HepG2 (cell line): ENCODE results near the gene RAPGEF5. TPM values are rescaled to one million over a fixed set of nuclear protein-coding genes. Genes with fewer than 3 reads are reported as not detected.

Experiments
- ATAC-seq: fragments of 200-7000 bp; cut with Tn5 transposase; 3 replicates; pipeline ENCODE4 v1.9.1; 2020; ENCODE audit warnings: mild to moderate bottlenecking, moderate library complexity
- BruUV-seq: library from RNA; stranded (reverse); fragments of 400-500 nt; replicated peaks from 2 replicates; lab custom pipeline; 2021; lab: Mats Ljungman, UMichigan
- CTCF ChIA-PET: fragments of 300-600 bp; formaldehyde crosslinking; extraction: SDS; loops from one replicate; lab custom pipeline; 2021; ENCODE audit warnings: low total read pairs, inconsistent platforms, low intra/inter-chr PET ratio; lab: Yijun Ruan, JAX
- POLR2A ChIA-PET: fragments of 350-600 bp; sonication (Branson Sonifier 250); formaldehyde crosslinking; loops from one replicate; lab custom pipeline; 2020; ENCODE audit warnings: antibody characterized with exemption, inconsistent platforms; lab: Yijun Ruan, JAX
- DNase-seq: peaks from one replicate; pipeline ENCODE4 v3.0.0-alpha.2; 2015; ENCODE audit warnings: low spot score
- FAIRE-seq: peaks from 3 replicates; lab custom pipeline; 2011; peaks lifted over from hg19 to GRCh38; lab: Jason Lieb, UNC
- H2AFZ ChIP-seq: one replicate; pipeline ENCODE4 v1.6.1; 2011; ENCODE audit warnings: low read length, inconsistent platforms
- H3K27ac ChIP-seq: fragments of 300-600 bp; 3 replicates; pipeline ENCODE4 v1.8.0; 2011; ENCODE audit warnings: mixed run types, mild to moderate bottlenecking, mixed read lengths, low read length, inconsistent platforms; ENCODE audit not compliant: insufficient read depth; ENCODE audit errors: extremely low read length
- H3K27me3 ChIP-seq, 2 experiments: fragments of 200-600 bp in 1 of 2; 2 replicates in 1 of 2; 3 replicates in 1 of 2; pipeline versions ENCODE4 v1.6.0 to v1.8.0; 2011; ENCODE audit warnings: low read length in 2 of 2, mild to moderate bottlenecking in 2 of 2, moderate library complexity in 2 of 2, inconsistent platforms in 1 of 2; ENCODE audit not compliant: insufficient read depth in 2 of 2, control insufficient read depth in 1 of 2
- H3K36me3 ChIP-seq, 2 experiments: fragments of 200-600 bp in 1 of 2; replicated peaks in 1 of 2; 2 replicates in 1 of 2; 3 replicates in 1 of 2; pipeline versions ENCODE4 v1.5.1 to v1.8.0; 2011; ENCODE audit warnings: low read length in 2 of 2, inconsistent platforms in 1 of 2; ENCODE audit not compliant: insufficient read depth in 2 of 2, control insufficient read depth in 1 of 2
- H3K4me1 ChIP-seq: 2 replicates; pipeline ENCODE4 v1.5.1; 2012; ENCODE audit warnings: low read length, inconsistent platforms; ENCODE audit not compliant: insufficient read depth
- H3K4me2 ChIP-seq: 2 replicates; pipeline ENCODE4 v1.6.0; 2011; ENCODE audit warnings: low read depth, low read length, inconsistent platforms
- H3K4me3 ChIP-seq, 3 experiments: fragments of 200-600 bp in 1 of 3; sonication (generic), shearing (Covaris generic) in 1 of 3; replicated peaks in 1 of 3; 2 replicates each; pipeline ENCODE4 v1.5.1; 2011 to 2016; ENCODE audit warnings: low read length in 3 of 3, inconsistent platforms in 2 of 3, low read depth in 2 of 3, mild to moderate bottlenecking in 2 of 3, control low read depth in 1 of 3, mixed read lengths in 1 of 3; ENCODE audit not compliant: insufficient read depth in 1 of 3
- H3K79me2 ChIP-seq: one replicate; pipeline ENCODE4 v1.6.1; 2011; ENCODE audit warnings: low read length, inconsistent platforms; ENCODE audit not compliant: insufficient read depth
- H3K9ac ChIP-seq: 2 replicates; pipeline ENCODE4 v1.6.0; 2011; ENCODE audit warnings: mild to moderate bottlenecking, low read depth, low read length, inconsistent platforms; ENCODE audit not compliant: insufficient read depth
- H3K9me3 ChIP-seq: 2 replicates; pipeline ENCODE4 v1.5.1; 2012; ENCODE audit warnings: mild to moderate bottlenecking, low read length
- H4K20me1 ChIP-seq: 2 replicates; pipeline ENCODE4 v1.6.0; 2011; ENCODE audit warnings: inconsistent platforms, mild to moderate bottlenecking, low read length, moderate library complexity; ENCODE audit not compliant: insufficient read depth
- CHD2 ChIP-seq: IDR thresholded peaks from 2 replicates; pipeline ENCODE4 v1.6.1; 2011; ENCODE audit warnings: low read depth, low read length, improper control_type of control experiment
- E2F5 ChIP-seq: sonication (generic); formaldehyde crosslinking; conservative IDR thresholded peaks from 2 replicates; pipeline ENCODE4 v1.4.0; 2020; ENCODE audit warnings: missing genetic modification reagents
- HHEX ChIP-seq: IDR thresholded peaks from 2 replicates; pipeline ENCODE4 v1.6.1; 2016; ENCODE audit warnings: control low read depth
- HMG20B ChIP-seq: conservative IDR thresholded peaks from 2 replicates; pipeline ENCODE4 v1.6.1; 2016; ENCODE audit warnings: missing genetic modification reagents, missing compliant biosample characterization
- KAT2B ChIP-seq: fragments of 150-350 bp; IDR thresholded peaks from 2 replicates; pipeline ENCODE4 v1.6.1; 2014; ENCODE audit warnings: low read depth, low read length, borderline replicate concordance
- PCBP1 ChIP-seq: fragments of 200-400 bp; formaldehyde crosslinking; IDR thresholded peaks from 2 replicates; pipeline ENCODE4 v1.6.1; 2017; ENCODE audit warnings: mild to moderate bottlenecking, low read depth, low read length, borderline replicate concordance
- SMARCC2 ChIP-seq: fragments of 450-650 bp; IDR thresholded peaks from 2 replicates; pipeline ENCODE4 v1.6.1; 2017; ENCODE audit warnings: antibody characterized with exemption, mild to moderate bottlenecking
- SSRP1 ChIP-seq: IDR thresholded peaks from 2 replicates; pipeline ENCODE4 v1.6.1; 2016; ENCODE audit warnings: control low read depth
- ZBTB46 ChIP-seq: sonication (generic); formaldehyde crosslinking; IDR thresholded peaks from 2 replicates; pipeline ENCODE4 v1.4.0; 2020; ENCODE audit warnings: mild to moderate bottlenecking, missing genetic modification reagents, borderline replicate concordance
- ZIK1 ChIP-seq: sonication (generic); formaldehyde crosslinking; IDR thresholded peaks from 2 replicates; pipeline ENCODE4 v1.5.0; 2020; ENCODE audit warnings: mild to moderate bottlenecking, low read depth, missing genetic modification reagents, borderline replicate concordance
- ZNF329 ChIP-seq: sonication (generic); formaldehyde crosslinking; IDR thresholded peaks from 2 replicates; pipeline ENCODE4 v1.9.0; 2021; ENCODE audit warnings: low read depth, mild to moderate bottlenecking, missing genetic modification reagents
- ZNF362 ChIP-seq: sonication (generic); formaldehyde crosslinking; IDR thresholded peaks from 2 replicates; pipeline ENCODE4 v1.4.0; 2020; ENCODE audit warnings: missing genetic modification reagents, mild to moderate bottlenecking, borderline replicate concordance
- ZNF615 ChIP-seq: sonication (generic); formaldehyde crosslinking; IDR thresholded peaks from 2 replicates; pipeline ENCODE4 v1.5.0; 2020; ENCODE audit warnings: mild to moderate bottlenecking, missing genetic modification reagents, borderline replicate concordance
- ZNF652 ChIP-seq: IDR thresholded peaks from 2 replicates; pipeline ENCODE4 v1.6.1; 2016; ENCODE audit warnings: low read depth, borderline replicate concordance
- ZNF691 ChIP-seq: sonication (generic); formaldehyde crosslinking; IDR thresholded peaks from 2 replicates; pipeline ENCODE4 v1.4.0; 2020; ENCODE audit warnings: missing genetic modification reagents, low read depth, mild to moderate bottlenecking, borderline replicate concordance
- ZNF776 ChIP-seq: sonication (generic); formaldehyde crosslinking; IDR thresholded peaks from 2 replicates; pipeline ENCODE4 v1.4.0; 2020; ENCODE audit warnings: mild to moderate bottlenecking, missing genetic modification reagents
- WGBS: methylation state at CpG from one replicate; pipeline ENCODE4 v1.1.6; 2017; ENCODE audit warnings: low lambda C conversion rate; 5-methylcytosine and 5-hydroxymethylcytosine counted together
- in situ Hi-C: cut with HindIII; loops from 2 replicates; pipeline ENCODE4 v1.10.0; 2017; ENCODE audit warnings: low pct_unique_long_range_greater_than_20kb; ENCODE audit not compliant: extremely low pct_ligation_motif_present
- intact Hi-C: fragments of 100-400 bp; cut with micrococcal nuclease; formaldehyde crosslinking; loops from one replicate; pipeline ENCODE4 v1.10.0; 2022; ENCODE audit not compliant: unreplicated experiment
- polyA plus RNA-seq, 8 experiments: library from polyadenylated mRNA; depleted of rRNA in 3 of 8; stranded (reverse) in 7 of 8; unstranded in 1 of 8; fragments of >200 nt; fragmentation: Illumina TruSeq in 4 of 8; extraction: Trizol in 4 of 8; gene quantifications; 2 replicates each; pipeline versions ENCODE4 v1.2.1 to v1.2.3, GENCODE V29; 2011 to 2016; ENCODE audit warnings: low read depth in 4 of 8, missing spikeins in 1 of 8, mixed read lengths in 1 of 8; ENCODE audit not compliant: insufficient read depth in 1 of 8
- total RNA-seq, 5 experiments: library from RNA; depleted of rRNA; stranded (reverse); fragments of >200 nt; fragmentation: Illumina TruSeq; extraction: Trizol; gene quantifications; 2 replicates each; pipeline ENCODE4 v1.2.3, GENCODE V29; 2016; ENCODE audit warnings: low read depth in 1 of 5

The RAPGEF5 gene
- total and polyA plus RNA-seq, 2 of the 13 experiments (the other 11 are each of a cell fraction or from before 2014, with no cell fraction given): 17.1 to 23.4 TPM

GRCh38 chr7:22142572-22142971 is 214.4 kb downstream of the RAPGEF5 start:
- Histone ChIP-seq H3K4me1 (peaks cover 13% of the 10 kb centered on the region), H3K27me3 (no peaks in the 10 kb centered on the region), H3K27ac (no peak overlapping the region), H3K36me3 (peaks cover 23 to 69% of the 10 kb centered on the region in 2 experiments), H3K79me2 (no peaks in the 10 kb centered on the region), H2AFZ (no peak overlapping the region), H3K9ac (no peak overlapping the region), H3K9me3 (no peaks in the 10 kb centered on the region), H3K4me3 (no peak overlapping the region), H3K4me2 (no peak overlapping the region), H4K20me1 (no peaks in the 10 kb centered on the region)
- POLR2A ChIA-PET: no interaction called here
- no peak for ATAC-seq
- TF ChIP-seq HHEX (CRISPR knock-in tag): no peak
- TF ChIP-seq ZNF652: no peak
- TF ChIP-seq ZNF776: no peak
- no peak for TF ChIP-seq E2F5
- TF ChIP-seq CHD2: no peak
- no peak for TF ChIP-seq ZBTB46
- TF ChIP-seq ZNF362 (CRISPR knock-in tag): no peak
- no peak for TF ChIP-seq SMARCC2
- TF ChIP-seq HMG20B (CRISPR knock-in tag): no peak
- no peak for TF ChIP-seq ZNF329 (CRISPR knock-in tag)
- no peak for TF ChIP-seq ZNF615 (CRISPR knock-in tag)
- no peak for TF ChIP-seq SSRP1
- no peak for TF ChIP-seq ZIK1 (CRISPR knock-in tag)
- no peak for TF ChIP-seq PCBP1
- TF ChIP-seq KAT2B: no peak
- no peak for TF ChIP-seq ZNF691 (CRISPR knock-in tag)
- CTCF ChIA-PET: no interaction called here
- no peak for FAIRE-seq
- no TSS peak for BruUV-seq
- in situ Hi-C loops (no loop called here), intact Hi-C loops (no loop called here)
- DNase-seq: no peak
- 97% methylated on average over 3 of the region's 3 CpGs for WGBS
